ENCODE results near the gene PRDM13.
"Not testable (repeated sequence)": the region's sequence is repeated elsewhere in the genome, so short reads cannot be mapped to it uniquely, and the experiment has no call there.

PRDM13 gene

GRCh38 chr6:99618649-99619408 lies 12.2 kb downstream of the PRDM13 start:
- Mint-ChIP-seq H3K27ac (no peak overlapping the region), H3K4me3 (peak overlapping the region; percentile 49)
- peak; percentile 61 for DNase-seq

DNA sequence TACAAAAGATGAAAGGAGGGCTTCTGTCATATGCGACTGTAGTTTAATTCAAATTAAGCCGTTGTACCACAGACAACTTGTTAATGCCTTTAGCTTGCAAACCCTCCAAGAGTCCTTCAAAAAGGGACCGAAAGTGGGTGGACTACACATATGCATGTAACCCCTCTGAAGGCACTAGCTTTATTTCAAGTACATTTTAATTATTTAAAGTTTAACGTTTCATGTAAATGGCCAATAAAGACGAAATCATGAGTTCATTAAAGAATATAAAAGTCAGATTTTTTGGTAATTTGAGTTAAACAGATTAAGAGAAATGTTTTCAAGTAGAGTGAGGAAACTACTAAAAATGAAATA lies 12.8 kb downstream of the PRDM13 start:
- Mint-ChIP-seq H3K4me3 (no peak overlapping the region), H3K9me3 (peaks cover 21% of the 10 kb centered on the region), H3K36me3 (ENCODE audit: low read depth) (peaks cover 5% of the 10 kb centered on the region), H3K27me3 (ENCODE audit: low read depth, poor library complexity) (peaks cover 99% of the 10 kb centered on the region), H3K4me1 (peaks cover 5% of the 10 kb centered on the region), H3K27ac (no peak overlapping the region)
- no peak for DNase-seq
- TF ChIP-seq CTCF (IDR thresholded peaks at IDR 0.05): no peak

More at GRCh38 chr6:99618649-99619408, 12.2 kb downstream of the PRDM13 start:
- TF ChIP-seq CTCF (IDR thresholded peaks at IDR 0.05): no peak
- Mint-ChIP-seq H3K9me3 (peaks cover 21% of the 10 kb centered on the region), H3K36me3 (ENCODE audit: low read depth) (peaks cover 5% of the 10 kb centered on the region), H3K4me1 (peaks cover 5% of the 10 kb centered on the region), H3K27me3 (ENCODE audit: low read depth, poor library complexity) (peaks cover 99% of the 10 kb centered on the region)

GRCh38 chr6:99622044-99622443 lies 15.4 kb downstream of the PRDM13 start:
- H3K27me3 Mint-ChIP-seq (ENCODE audit: low read depth, poor library complexity): peaks cover 84% of the 10 kb centered on the region
- H3K4me3 Mint-ChIP-seq; DNase-seq; H3K4me1 Mint-ChIP-seq; H3K27ac Mint-ChIP-seq; H3K36me3 Mint-ChIP-seq (ENCODE audit: low read depth): not testable (repeated sequence)
- H3K9me3 Mint-ChIP-seq: peaks cover 17% of the 10 kb centered on the region

- DNase-seq: no peak
- no peaks in the 10 kb centered on the region for H3K9me3 Mint-ChIP-seq
- no peaks in the 10 kb centered on the region for H3K36me3 Mint-ChIP-seq (ENCODE audit: low read depth)
- no peak overlapping the region for H3K4me3 Mint-ChIP-seq
- peaks cover 20% of the 10 kb centered on the region for H3K27me3 Mint-ChIP-seq (ENCODE audit: low read depth, poor library complexity)
- no peaks in the 10 kb centered on the region for H3K4me1 Mint-ChIP-seq
- no peak overlapping the region for H3K27ac Mint-ChIP-seq
- TF ChIP-seq CTCF (IDR thresholded peaks at IDR 0.05): no peak
These were observed 22.7 kb downstream of the PRDM13 start for GRCh38 chr6:99629293-99629692.

- peaks cover 23% of the 10 kb centered on the region for H3K27me3 Mint-ChIP-seq (ENCODE audit: low read depth, poor library complexity)
- H3K27ac Mint-ChIP-seq: no peak overlapping the region
- no peaks in the 10 kb centered on the region for H3K4me1 Mint-ChIP-seq
- H3K4me3 Mint-ChIP-seq: no peak overlapping the region
- no peaks in the 10 kb centered on the region for H3K36me3 Mint-ChIP-seq (ENCODE audit: low read depth)
- H3K9me3 Mint-ChIP-seq: peaks cover 22% of the 10 kb centered on the region
- DNase-seq: no peak
- TF ChIP-seq CTCF (IDR thresholded peaks at IDR 0.05): no peak
These were observed 31.0 kb downstream of the PRDM13 start for GRCh38 chr6:99637629-99638028.

DNA sequence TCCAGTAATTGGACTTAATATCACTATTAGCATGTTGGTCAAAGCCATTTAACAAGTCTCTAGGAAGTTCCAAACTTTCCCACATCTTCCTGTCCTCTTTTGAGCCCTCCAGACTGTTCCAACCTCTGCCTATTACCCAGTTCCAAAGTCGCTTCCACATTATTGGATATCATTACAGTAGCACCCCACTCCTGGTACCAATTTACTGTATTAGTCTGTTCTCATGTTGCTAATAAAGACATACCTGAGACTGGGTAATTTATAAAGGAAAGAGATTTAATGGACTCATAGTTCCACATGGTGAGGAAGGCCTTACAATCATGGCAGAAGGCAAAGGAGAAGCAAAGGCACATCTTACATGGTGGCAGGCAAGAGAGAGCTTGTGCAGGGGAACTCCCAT lies 31.7 kb downstream of the PRDM13 start:
- not testable (repeated sequence) for H3K4me3 Mint-ChIP-seq; H3K4me1 Mint-ChIP-seq; H3K27ac Mint-ChIP-seq; H3K36me3 Mint-ChIP-seq (ENCODE audit: low read depth); DNase-seq
- Mint-ChIP-seq H3K27me3 (ENCODE audit: low read depth, poor library complexity) (peaks cover 20% of the 10 kb centered on the region), H3K9me3 (peaks cover 22% of the 10 kb centered on the region)

DNA sequence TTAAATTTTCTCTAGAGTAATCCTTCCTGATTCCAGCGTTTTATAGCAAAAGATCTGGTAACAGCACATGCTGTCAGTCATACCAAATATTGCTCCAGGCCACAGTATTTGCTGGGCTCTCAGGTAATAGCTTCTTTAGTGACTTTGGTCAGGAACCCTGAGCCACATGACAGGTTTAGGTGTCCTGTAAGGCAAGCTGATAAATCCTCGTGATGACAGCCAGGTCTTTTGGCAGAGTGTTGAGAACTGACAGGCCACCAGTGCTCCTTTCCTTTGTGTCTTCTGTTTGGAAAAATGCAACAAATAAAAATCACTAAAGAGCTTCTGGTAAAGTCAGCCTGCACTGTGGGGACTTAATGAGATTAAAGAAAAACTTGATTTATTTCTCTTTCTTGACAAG lies 34.6 kb downstream of the PRDM13 start:
- Mint-ChIP-seq H3K4me3 (no peak overlapping the region), H3K36me3 (ENCODE audit: low read depth) (no peaks in the 10 kb centered on the region), H3K27ac (no peak overlapping the region), H3K4me1 (no peaks in the 10 kb centered on the region), H3K9me3 (peaks cover 20% of the 10 kb centered on the region), H3K27me3 (ENCODE audit: low read depth, poor library complexity) (peaks cover 25% of the 10 kb centered on the region)
- TF ChIP-seq CTCF (IDR thresholded peaks at IDR 0.05): no peak
- no peak for DNase-seq

All from nephron progenitor cell (in vitro differentiated cells).